K562 (cell line): ENCODE results near the gene TDRD12. TPM values are rescaled to one million over a fixed set of nuclear protein-coding genes. Genes with fewer than 3 reads are reported as not detected.

ENCODE experiments used
- CBFA2T3 ChIP-seq: fragments of 450-650 bp; IDR thresholded peaks from 2 replicates; pipeline ENCODE4 v1.6.1; 2017
- DPF2 ChIP-seq: fragments of 450-650 bp; IDR thresholded peaks from 2 replicates; pipeline ENCODE4 v1.6.1; 2016
- E2F3 ChIP-seq: fragments of 250-450 bp; sonication (Bioruptor Pico); IDR thresholded peaks from 2 replicates; pipeline ENCODE4 v1.4.0; 2020; ENCODE audit warnings: mild to moderate bottlenecking
- ERF ChIP-seq: fragments of 450-650 bp; formaldehyde crosslinking; IDR thresholded peaks from 2 replicates; pipeline ENCODE4 v1.4.0; 2020; ENCODE audit warnings: mild to moderate bottlenecking, mixed read lengths
- FOXK1 ChIP-seq: sonication (generic); formaldehyde crosslinking; IDR thresholded peaks from 2 replicates; pipeline ENCODE4 v1.8.0; 2022; ENCODE audit warnings: missing genetic modification reagents, mild to moderate bottlenecking, borderline replicate concordance
- HNRNPL ChIP-seq: fragments of 200-400 bp; formaldehyde crosslinking; IDR thresholded peaks from 2 replicates; pipeline ENCODE4 v1.6.1; 2017; ENCODE audit warnings: low read depth, mild to moderate bottlenecking, low read length
- IRF9 ChIP-seq: fragments of 450-650 bp; IDR thresholded peaks from 2 replicates; pipeline ENCODE4 v1.6.1; 2016; ENCODE audit warnings: missing biosample characterization, missing genetic modification characterization
- KAT2B ChIP-seq: IDR thresholded peaks from one replicate; pipeline ENCODE4 v1.6.1; 2012; ENCODE audit warnings: low read depth, mild to moderate bottlenecking, control low read depth, inconsistent platforms, low read length, moderate library complexity
- KLF13 ChIP-seq: fragments of 450-650 bp; IDR thresholded peaks from 2 replicates; pipeline ENCODE4 v1.6.1; 2016; ENCODE audit warnings: missing genetic modification characterization, low read depth, mild to moderate bottlenecking, missing compliant biosample characterization, moderate library complexity, borderline replicate concordance
- MED1 ChIP-seq: sonication (generic); formaldehyde crosslinking; IDR thresholded peaks from 2 replicates; pipeline ENCODE4 v1.8.1; 2023; ENCODE audit warnings: missing genetic modification reagents, borderline replicate concordance
- NRF1 ChIP-seq, 2 experiments: fragments of 450-650 bp; IDR thresholded peaks in 1 of 2; conservative IDR thresholded peaks in 1 of 2; 2 replicates each; pipeline ENCODE4 v1.6.1; 2014; ENCODE audit warnings: mild to moderate bottlenecking in 2 of 2
- TAF1 ChIP-seq: IDR thresholded peaks from 2 replicates; pipeline ENCODE4 v1.6.1; 2011; ENCODE audit warnings: mild to moderate bottlenecking, low read length, moderate library complexity; ENCODE audit not compliant: insufficient read depth, control insufficient read depth, severe bottlenecking; ENCODE audit errors: extremely low read depth
- ZFX ChIP-seq: sonication (generic); formaldehyde crosslinking; IDR thresholded peaks from 2 replicates; pipeline ENCODE4 v1.8.0; 2022; ENCODE audit warnings: mild to moderate bottlenecking, missing genetic modification reagents, moderate library complexity
- polyA plus RNA-seq, 8 experiments: library from polyadenylated mRNA; depleted of rRNA in 4 of 8; stranded (reverse) in 5 of 8; unstranded in 3 of 8; fragments of >200 nt; fragmentation: Nextera tagmentation in 2 of 8; fragmentation: Illumina TruSeq in 1 of 8; extraction: Ambion mirVana in 2 of 8; extraction: Trizol in 1 of 8; gene quantifications; 2 replicates each; pipeline versions ENCODE4 v1.2.1 to v1.2.3, GENCODE V29; 2011 to 2014; ENCODE audit warnings: inconsistent platforms in 1 of 8, missing spikeins in 1 of 8
- total RNA-seq, 7 experiments: library from RNA; depleted of rRNA in 6 of 7; stranded (reverse); fragments of >200 nt in 6 of 7; fragmentation: Illumina TruSeq in 2 of 7; extraction: Trizol in 2 of 7; gene quantifications; 2 replicates each; pipeline versions ENCODE4 v1.2.1 to v1.2.3, GENCODE V29; 2011 to 2021; ENCODE audit warnings: low replicate concordance in 1 of 7
- TF ChIP-seq, protein P1 (sequence below): fragments of 450-650 bp; IDR thresholded peaks from one replicate; pipeline ENCODE4 v1.6.1; 2018; ENCODE audit warnings: mild to moderate bottlenecking, moderate library complexity; ENCODE audit not compliant: partially characterized antibody
- TF ChIP-seq, protein P2 (sequence below), 2 experiments: fragments of 200-800 bp in 1 of 2; sonication (Bioruptor generic) in 1 of 2; sonication (generic) in 1 of 2; formaldehyde crosslinking in 1 of 2; IDR thresholded peaks in 1 of 2; conservative IDR thresholded peaks in 1 of 2; 2 replicates each; pipeline versions ENCODE4 v1.5.0 to v1.6.1; 2016 to 2020; ENCODE audit warnings: missing compliant biosample characterization in 1 of 2, missing genetic modification characterization in 1 of 2, missing genetic modification reagents in 1 of 2
- TF ChIP-seq, protein P3 (sequence below): sonication (generic); formaldehyde crosslinking; IDR thresholded peaks from 2 replicates; pipeline ENCODE4 v1.8.0; 2023; ENCODE audit warnings: mild to moderate bottlenecking, missing genetic modification reagents
- TF ChIP-seq, protein P4 (sequence below), 3 experiments: fragments of 200-800 bp in 1 of 3; fragments of 250-450 bp in 1 of 3; fragments of 450-650 bp in 1 of 3; sonication (Bioruptor Pico) in 1 of 3; sonication (Bioruptor generic) in 1 of 3; formaldehyde crosslinking in 1 of 3; IDR thresholded peaks; 2 replicates each; pipeline versions ENCODE4 v1.6.1 to v1.8.0; 2016 to 2022; ENCODE audit warnings: mild to moderate bottlenecking in 2 of 3, missing genetic modification characterization in 2 of 3, missing compliant biosample characterization in 1 of 3, moderate library complexity in 1 of 3

Gene TDRD12
- total and polyA plus RNA-seq, 9 of the 15 experiments (the other 6 are each of a cell fraction or from before 2014, with no cell fraction given), result 0.03 TPM; not detected in 8

DNA sequence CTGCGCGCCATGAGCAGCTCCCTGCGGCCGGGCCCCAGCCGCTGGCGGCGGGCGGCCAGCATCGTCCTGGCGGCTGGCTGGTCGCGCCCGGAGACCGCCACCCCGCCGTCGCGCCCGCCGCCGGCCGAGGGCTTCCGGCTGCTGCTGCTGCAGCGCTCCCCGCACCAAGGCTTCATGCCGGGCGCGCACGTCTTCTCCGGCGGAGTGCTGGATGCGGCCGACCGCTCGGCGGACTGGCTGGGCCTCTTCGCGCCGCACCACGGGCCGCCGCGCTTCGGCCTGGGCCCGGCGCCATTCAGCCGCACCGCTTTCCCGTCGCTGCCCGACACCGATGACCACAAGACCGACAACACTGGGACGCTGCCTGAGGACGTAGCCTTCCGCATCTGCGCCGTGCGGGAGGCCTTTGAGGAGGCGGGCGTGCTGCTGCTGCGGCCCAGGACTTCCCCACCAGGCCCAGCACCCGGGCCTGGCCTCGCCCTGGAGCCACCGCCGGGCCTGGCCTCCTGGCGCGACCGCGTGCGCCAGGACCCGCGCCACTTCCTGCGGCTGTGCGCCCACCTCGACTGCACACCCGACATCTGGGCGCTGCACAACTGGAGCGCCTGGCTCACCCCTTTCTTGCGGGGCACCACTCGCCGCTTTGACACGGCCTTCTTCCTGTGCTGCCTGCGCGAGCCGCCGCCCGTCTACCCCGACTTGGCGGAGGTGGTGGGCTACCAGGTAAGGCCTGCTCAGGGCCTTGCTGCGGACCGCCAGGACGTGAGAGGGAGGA, 27.4 kb upstream of the TDRD12 start (continued):
- TF ChIP-seq, protein P1, sequence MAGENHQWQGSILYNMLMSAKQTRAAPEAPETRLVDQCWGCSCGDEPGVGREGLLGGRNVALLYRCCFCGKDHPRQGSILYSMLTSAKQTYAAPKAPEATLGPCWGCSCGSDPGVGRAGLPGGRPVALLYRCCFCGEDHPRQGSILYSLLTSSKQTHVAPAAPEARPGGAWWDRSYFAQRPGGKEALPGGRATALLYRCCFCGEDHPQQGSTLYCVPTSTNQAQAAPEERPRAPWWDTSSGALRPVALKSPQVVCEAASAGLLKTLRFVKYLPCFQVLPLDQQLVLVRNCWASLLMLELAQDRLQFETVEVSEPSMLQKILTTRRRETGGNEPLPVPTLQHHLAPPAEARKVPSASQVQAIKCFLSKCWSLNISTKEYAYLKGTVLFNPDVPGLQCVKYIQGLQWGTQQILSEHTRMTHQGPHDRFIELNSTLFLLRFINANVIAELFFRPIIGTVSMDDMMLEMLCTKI, result no peak
- TF ChIP-seq E2F3 (CRISPR knock-in tag) (0 out of 2 replicates have a peak, but pooled peaks have one; percentile 30), ZFX (CRISPR knock-in tag) (peak; percentile 99), TAF1 (peak; percentile 2), FOXK1 (CRISPR knock-in tag) (peak; percentile 64; the same call in 1 of the 2 replicates), ERF (peak; percentile 35; the same call in 1 of the 2 replicates), KLF13 (tag) (0 out of 2 replicates have a peak, but pooled peaks have one; percentile 33), DPF2 (no peak), KAT2B (no peak), MED1 (CRISPR knock-in tag) (no peak), HNRNPL (peak; percentile 50; the same call in 1 of the 2 replicates), CBFA2T3 (0 out of 2 replicates have a peak, but pooled peaks have one; percentile 8), IRF9 (tag) (no peak), NRF1 (conservative IDR thresholded peaks at IDR 0.05 in 1 of 2, IDR thresholded peaks at IDR 0.05 in 1 of 2) (peak; percentile 62 to 75)
- TF ChIP-seq, protein P2, sequence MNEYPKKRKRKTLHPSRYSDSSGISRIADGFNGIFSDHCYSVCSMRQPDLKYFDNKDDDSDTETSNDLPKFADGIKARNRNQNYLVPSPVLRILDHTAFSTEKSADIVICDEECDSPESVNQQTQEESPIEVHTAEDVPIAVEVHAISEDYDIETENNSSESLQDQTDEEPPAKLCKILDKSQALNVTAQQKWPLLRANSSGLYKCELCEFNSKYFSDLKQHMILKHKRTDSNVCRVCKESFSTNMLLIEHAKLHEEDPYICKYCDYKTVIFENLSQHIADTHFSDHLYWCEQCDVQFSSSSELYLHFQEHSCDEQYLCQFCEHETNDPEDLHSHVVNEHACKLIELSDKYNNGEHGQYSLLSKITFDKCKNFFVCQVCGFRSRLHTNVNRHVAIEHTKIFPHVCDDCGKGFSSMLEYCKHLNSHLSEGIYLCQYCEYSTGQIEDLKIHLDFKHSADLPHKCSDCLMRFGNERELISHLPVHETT (CRISPR knock-in tag; conservative IDR thresholded peaks at IDR 0.05 in 1 of 2, IDR thresholded peaks at IDR 0.05 in 1 of 2), result peak; percentile 7 to 40; a peak in 1 of 4 replicates
- TF ChIP-seq, protein P3, sequence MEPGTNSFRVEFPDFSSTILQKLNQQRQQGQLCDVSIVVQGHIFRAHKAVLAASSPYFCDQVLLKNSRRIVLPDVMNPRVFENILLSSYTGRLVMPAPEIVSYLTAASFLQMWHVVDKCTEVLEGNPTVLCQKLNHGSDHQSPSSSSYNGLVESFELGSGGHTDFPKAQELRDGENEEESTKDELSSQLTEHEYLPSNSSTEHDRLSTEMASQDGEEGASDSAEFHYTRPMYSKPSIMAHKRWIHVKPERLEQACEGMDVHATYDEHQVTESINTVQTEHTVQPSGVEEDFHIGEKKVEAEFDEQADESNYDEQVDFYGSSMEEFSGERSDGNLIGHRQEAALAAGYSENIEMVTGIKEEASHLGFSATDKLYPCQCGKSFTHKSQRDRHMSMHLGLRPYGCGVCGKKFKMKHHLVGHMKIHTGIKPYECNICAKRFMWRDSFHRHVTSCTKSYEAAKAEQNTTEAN, result peak; percentile 85
- TF ChIP-seq, protein P4, sequence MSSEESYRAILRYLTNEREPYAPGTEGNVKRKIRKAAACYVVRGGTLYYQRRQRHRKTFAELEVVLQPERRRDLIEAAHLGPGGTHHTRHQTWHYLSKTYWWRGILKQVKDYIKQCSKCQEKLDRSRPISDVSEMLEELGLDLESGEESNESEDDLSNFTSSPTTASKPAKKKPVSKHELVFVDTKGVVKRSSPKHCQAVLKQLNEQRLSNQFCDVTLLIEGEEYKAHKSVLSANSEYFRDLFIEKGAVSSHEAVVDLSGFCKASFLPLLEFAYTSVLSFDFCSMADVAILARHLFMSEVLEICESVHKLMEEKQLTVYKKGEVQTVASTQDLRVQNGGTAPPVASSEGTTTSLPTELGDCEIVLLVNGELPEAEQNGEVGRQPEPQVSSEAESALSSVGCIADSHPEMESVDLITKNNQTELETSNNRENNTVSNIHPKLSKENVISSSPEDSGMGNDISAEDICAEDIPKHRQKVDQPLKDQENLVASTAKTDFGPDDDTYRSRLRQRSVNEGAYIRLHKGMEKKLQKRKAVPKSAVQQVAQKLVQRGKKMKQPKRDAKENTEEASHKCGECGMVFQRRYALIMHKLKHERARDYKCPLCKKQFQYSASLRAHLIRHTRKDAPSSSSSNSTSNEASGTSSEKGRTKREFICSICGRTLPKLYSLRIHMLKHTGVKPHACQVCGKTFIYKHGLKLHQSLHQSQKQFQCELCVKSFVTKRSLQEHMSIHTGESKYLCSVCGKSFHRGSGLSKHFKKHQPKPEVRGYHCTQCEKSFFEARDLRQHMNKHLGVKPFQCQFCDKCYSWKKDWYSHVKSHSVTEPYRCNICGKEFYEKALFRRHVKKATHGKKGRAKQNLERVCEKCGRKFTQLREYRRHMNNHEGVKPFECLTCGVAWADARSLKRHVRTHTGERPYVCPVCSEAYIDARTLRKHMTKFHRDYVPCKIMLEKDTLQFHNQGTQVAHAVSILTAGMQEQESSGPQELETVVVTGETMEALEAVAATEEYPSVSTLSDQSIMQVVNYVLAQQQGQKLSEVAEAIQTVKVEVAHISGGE (CRISPR knock-in tag; IDR thresholded peaks at IDR 0.05), result no peak; a peak in 1 of 6 replicates
